HepG2 (cell line): ENCODE measurements around the gene ZMYND19. TPM values are rescaled to one million over a fixed set of nuclear protein-coding genes. Genes with fewer than 3 reads are reported as not detected.

ENCODE experiments used
- ARNTL ChIP-seq: sonication (generic); formaldehyde crosslinking; IDR thresholded peaks from 2 replicates; pipeline ENCODE4 v1.4.0; 2020; ENCODE audit warnings: mild to moderate bottlenecking, missing genetic modification reagents
- ATF6 ChIP-seq: sonication (generic); formaldehyde crosslinking; conservative IDR thresholded peaks from 2 replicates; pipeline ENCODE4 v1.4.0; 2020; ENCODE audit warnings: missing genetic modification reagents
- GATAD2A ChIP-seq: IDR thresholded peaks from 2 replicates; pipeline ENCODE4 v1.6.1; 2016
- HMGXB4 ChIP-seq, 2 experiments: sonication (generic) in 1 of 2; formaldehyde crosslinking in 1 of 2; IDR thresholded peaks; 2 replicates each; pipeline versions ENCODE4 v1.4.0 to v1.6.1; 2018 to 2020; ENCODE audit warnings: missing genetic modification reagents in 2 of 2, borderline replicate concordance in 1 of 2, low read depth in 1 of 2, mild to moderate bottlenecking in 1 of 2, missing biosample characterization in 1 of 2
- KDM3A ChIP-seq: IDR thresholded peaks from 2 replicates; pipeline ENCODE4 v1.6.1; 2018; ENCODE audit warnings: low read depth, missing compliant biosample characterization
- ONECUT2 ChIP-seq: sonication (generic); formaldehyde crosslinking; IDR thresholded peaks from 2 replicates; pipeline ENCODE4 v1.4.0; 2020; ENCODE audit warnings: missing genetic modification reagents
- SETDB1 ChIP-seq: sonication (generic); formaldehyde crosslinking; IDR thresholded peaks from 2 replicates; pipeline ENCODE4 v1.5.1; 2020; ENCODE audit warnings: missing genetic modification reagents, mild to moderate bottlenecking, borderline replicate concordance
- SMYD3 ChIP-seq: sonication (generic); formaldehyde crosslinking; IDR thresholded peaks from 2 replicates; pipeline ENCODE4 v1.8.1; 2023; ENCODE audit warnings: mild to moderate bottlenecking, missing genetic modification reagents
- THRA ChIP-seq: sonication (generic); formaldehyde crosslinking; IDR thresholded peaks from 2 replicates; pipeline ENCODE4 v1.4.0; 2020; ENCODE audit warnings: missing genetic modification reagents, borderline replicate concordance
- ZBTB40 ChIP-seq, 2 experiments: fragments of 450-650 bp in 1 of 2; sonication (generic) in 1 of 2; formaldehyde crosslinking in 1 of 2; IDR thresholded peaks; 2 replicates each; pipeline versions ENCODE4 v1.6.1 to v1.8.0; 2016 to 2022; ENCODE audit warnings: antibody characterized with exemption in 1 of 2, mild to moderate bottlenecking in 1 of 2, missing genetic modification reagents in 1 of 2
- ZNF564 ChIP-seq: sonication (generic); formaldehyde crosslinking; IDR thresholded peaks from 2 replicates; pipeline ENCODE4 v1.8.1; 2023; ENCODE audit warnings: mild to moderate bottlenecking, missing genetic modification reagents
- ZNF614 ChIP-seq: IDR thresholded peaks from 2 replicates; pipeline ENCODE4 v1.6.1; 2018; ENCODE audit warnings: missing biosample characterization, missing genetic modification reagents, inconsistent platforms, borderline replicate concordance
- ZNF850 ChIP-seq: sonication (generic); formaldehyde crosslinking; conservative IDR thresholded peaks from 2 replicates; pipeline ENCODE4 v1.9.0; 2021; ENCODE audit warnings: mild to moderate bottlenecking, missing genetic modification reagents
- polyA plus RNA-seq, 8 experiments: library from polyadenylated mRNA; depleted of rRNA in 3 of 8; stranded (reverse) in 7 of 8; unstranded in 1 of 8; fragments of >200 nt; fragmentation: Illumina TruSeq in 4 of 8; extraction: Trizol in 4 of 8; gene quantifications; 2 replicates each; pipeline versions ENCODE4 v1.2.1 to v1.2.3, GENCODE V29; 2011 to 2016; ENCODE audit warnings: low read depth in 4 of 8, missing spikeins in 1 of 8, mixed read lengths in 1 of 8; ENCODE audit not compliant: insufficient read depth in 1 of 8
- total RNA-seq, 5 experiments: library from RNA; depleted of rRNA; stranded (reverse); fragments of >200 nt; fragmentation: Illumina TruSeq; extraction: Trizol; gene quantifications; 2 replicates each; pipeline ENCODE4 v1.2.3, GENCODE V29; 2016; ENCODE audit warnings: low read depth in 1 of 5

Gene ZMYND19
- total and polyA plus RNA-seq, 2 of the 13 experiments (the other 11 are each of a cell fraction or from before 2014, with no cell fraction given) = 21.3 to 38.7 TPM

GRCh38 chr9:137551264-137552021 is 38.9 kb downstream of the ZMYND19 start, which contains the start of gene MRPL41 (continued):
- TF ChIP-seq ZNF564 (CRISPR knock-in tag) = peak; percentile 62; the same call in 1 of the 2 replicates
- TF ChIP-seq ARNTL (CRISPR knock-in tag) = no peak
- TF ChIP-seq ZBTB40 (IDR thresholded peaks at IDR 0.05) = no peak
- peak; percentile 42; the same call in 1 of the 2 replicates for TF ChIP-seq ZBTB40 (CRISPR knock-in tag; IDR thresholded peaks at IDR 0.05)
- 0 out of 2 replicates have a peak, but pooled peaks have one; percentile 54 for TF ChIP-seq KDM3A (CRISPR knock-in tag)
- TF ChIP-seq HMGXB4 (CRISPR knock-in tag; IDR thresholded peaks at IDR 0.05; ENCODE audit: borderline replicate concordance in 1 of 2, low read depth in 1 of 2) = peak; percentile 69 to 78
- TF ChIP-seq SETDB1 (CRISPR knock-in tag) = no peak
- TF ChIP-seq ONECUT2 = peak; percentile 45
- no peak for TF ChIP-seq SMYD3 (CRISPR knock-in tag)
- no peak for TF ChIP-seq ZNF850 (CRISPR knock-in tag)
- peak; percentile 51; the same call in 1 of the 2 replicates for TF ChIP-seq ZNF614 (CRISPR knock-in tag)
- peak; percentile 53; the same call in 1 of the 2 replicates for TF ChIP-seq GATAD2A (CRISPR knock-in tag)
- no peak for TF ChIP-seq ATF6 (CRISPR knock-in tag)
- peak; percentile 13 for TF ChIP-seq THRA (CRISPR knock-in tag)
